Measurements from ENCODE around the gene SEMA3B. TPM values are rescaled to one million over a fixed set of nuclear protein-coding genes. Genes with fewer than 3 reads are reported as not detected.

SEMA3B gene
- total and polyA plus RNA-seq, 2 donors (not counting 3 experiments of a cell fraction or from before 2014, with no cell fraction given): 1.2 to 1.5 TPM

DNA sequence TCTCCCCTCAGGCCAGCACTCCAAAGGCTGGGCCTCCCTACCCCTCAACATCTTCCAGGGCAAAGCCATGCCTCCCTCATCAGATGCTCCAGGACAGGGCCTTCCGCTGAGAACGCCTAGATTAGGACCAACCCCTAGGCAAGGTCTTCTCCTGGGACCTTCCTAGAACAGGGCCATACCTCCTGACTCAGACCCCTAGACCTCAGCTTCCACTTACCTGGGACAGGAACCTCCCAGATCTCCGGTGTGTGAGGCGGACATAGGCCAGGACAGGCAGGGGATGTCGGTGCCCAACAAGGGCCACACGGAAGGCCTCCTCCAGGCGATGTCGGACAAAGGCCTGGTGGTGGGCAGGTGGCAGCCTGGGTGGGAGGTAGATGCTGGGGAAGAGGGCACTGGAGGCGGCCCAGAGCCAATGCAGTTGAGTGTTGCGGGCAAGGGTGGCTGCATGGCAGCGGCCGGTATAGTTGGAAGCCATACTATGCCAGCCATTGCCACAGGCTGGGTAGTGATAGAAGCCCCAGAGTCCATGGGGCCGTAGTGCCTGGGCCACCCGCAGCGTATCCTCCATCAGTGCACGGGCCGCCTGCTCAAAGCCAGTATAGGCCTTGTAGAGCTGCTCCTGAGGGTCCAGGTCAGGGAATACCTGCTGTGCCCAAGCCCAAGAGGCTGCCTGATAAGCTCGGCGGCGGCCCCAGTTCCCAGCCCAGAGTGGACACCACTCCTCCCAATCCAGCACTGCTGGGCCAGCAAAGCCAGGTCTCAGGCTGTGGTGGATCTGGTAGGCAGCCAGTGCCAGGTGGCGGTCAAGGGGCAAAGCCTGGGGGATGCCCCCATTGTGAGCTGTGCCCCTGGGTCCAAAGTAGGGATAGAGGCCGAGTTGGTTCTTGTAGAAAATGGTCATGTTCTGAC lies 25.8 kb downstream of the SEMA3B start:
- CTCF ChIA-PET: no interaction called here
- Histone ChIP-seq H3K9me1 (replicated peaks; ENCODE audit: control insufficient read depth, extremely low read depth, insufficient read depth, low read length) (no peaks in the 10 kb centered on the region), H3K4me3 (replicated peaks in 1 of 3; ENCODE audit: insufficient read depth in 1 of 3, low read depth in 1 of 3, low read length in 3 of 3) (no peak overlapping the region), H3K4me1 (ENCODE audit: control insufficient read depth, extremely low read depth, insufficient read depth, low read length) (peaks cover 23% of the 10 kb centered on the region), H3K27me3 (ENCODE audit: control insufficient read depth in 2 of 2, insufficient read depth in 2 of 2, low read length in 2 of 2) (no peaks in the 10 kb centered on the region), H4K20me1 (replicated peaks; ENCODE audit: control insufficient read depth, extremely low read depth, insufficient read depth, low read length) (no peaks in the 10 kb centered on the region), H3K4me2 (ENCODE audit: insufficient read depth, low read length) (no peak overlapping the region), H3K9ac (replicated peaks; ENCODE audit: extremely low read depth, insufficient read depth, low read length) (no peak overlapping the region), H3K36me3 (ENCODE audit: control insufficient read depth in 2 of 2, extremely low read depth in 1 of 2, insufficient read depth in 2 of 2, low read length in 2 of 2) (peaks cover 0 to 5% of the 10 kb centered on the region in 2 experiments), H3K9me3 (replicated peaks; ENCODE audit: control insufficient read depth, insufficient read depth, low read length) (no peaks in the 10 kb centered on the region), H3K27ac (ENCODE audit: insufficient read depth, low read depth, low read length) (no peak overlapping the region), H3K79me2 (ENCODE audit: control insufficient read depth, insufficient read depth, low read length) (peaks cover 24% of the 10 kb centered on the region), H2AFZ (ENCODE audit: low read depth, low read length) (no peak overlapping the region)
- intact Hi-C loops (cut with micrococcal nuclease) (no loop called here), dilution Hi-C loops (cut with MboI; ENCODE audit: extremely low pct_ligation_motif_present, low sequenced_read_pairs) (no loop called here)
- FAIRE-seq: no peak
- no peak for DNase-seq (ENCODE audit: low read depth, low spot score)
- POLR2A ChIA-PET: no interaction called here
- TF ChIP-seq FOS (IDR thresholded peaks at IDR 0.05; ENCODE audit: borderline replicate concordance, insufficient read depth, low read length) (no peak), EZH2 (IDR thresholded peaks at IDR 0.05; ENCODE audit: borderline replicate concordance, low read depth, low read length, severe bottlenecking) (no peak), POLR2AphosphoS5 (IDR thresholded peaks at IDR 0.05; ENCODE audit: insufficient read depth, low read depth, low read length) (no peak), GATA2 (IDR thresholded peaks at IDR 0.05; ENCODE audit: insufficient read depth, insufficient read length, low read depth, low read length) (no peak), CTCF (IDR thresholded peaks at IDR 0.05; ENCODE audit: extremely low read depth in 1 of 2, insufficient read depth in 1 of 2, low read depth in 1 of 2, low read length in 2 of 2) (no peak), JUN (IDR thresholded peaks at IDR 0.05; ENCODE audit: borderline replicate concordance, insufficient read depth, insufficient read length, low read depth) (no peak), POLR2A (IDR thresholded peaks at IDR 0.05; ENCODE audit: low read depth, low read length) (no peak), MYC (IDR thresholded peaks at IDR 0.05; ENCODE audit: low read depth, low read length) (no peak)
- TF ChIP-seq, protein P1, sequence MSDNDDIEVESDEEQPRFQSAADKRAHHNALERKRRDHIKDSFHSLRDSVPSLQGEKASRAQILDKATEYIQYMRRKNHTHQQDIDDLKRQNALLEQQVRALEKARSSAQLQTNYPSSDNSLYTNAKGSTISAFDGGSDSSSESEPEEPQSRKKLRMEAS (IDR thresholded peaks at IDR 0.05; ENCODE audit: insufficient read depth, insufficient read length): no peak
- BruUV-seq (replicated peaks): no TSS peak
